ENCODE measurements around the gene LRCOL1.

Gene LRCOL1

GRCh38 chr12:132562489-132563021, 47.8 kb downstream of the LRCOL1 start:
- DNase-seq = no peak

DNA sequence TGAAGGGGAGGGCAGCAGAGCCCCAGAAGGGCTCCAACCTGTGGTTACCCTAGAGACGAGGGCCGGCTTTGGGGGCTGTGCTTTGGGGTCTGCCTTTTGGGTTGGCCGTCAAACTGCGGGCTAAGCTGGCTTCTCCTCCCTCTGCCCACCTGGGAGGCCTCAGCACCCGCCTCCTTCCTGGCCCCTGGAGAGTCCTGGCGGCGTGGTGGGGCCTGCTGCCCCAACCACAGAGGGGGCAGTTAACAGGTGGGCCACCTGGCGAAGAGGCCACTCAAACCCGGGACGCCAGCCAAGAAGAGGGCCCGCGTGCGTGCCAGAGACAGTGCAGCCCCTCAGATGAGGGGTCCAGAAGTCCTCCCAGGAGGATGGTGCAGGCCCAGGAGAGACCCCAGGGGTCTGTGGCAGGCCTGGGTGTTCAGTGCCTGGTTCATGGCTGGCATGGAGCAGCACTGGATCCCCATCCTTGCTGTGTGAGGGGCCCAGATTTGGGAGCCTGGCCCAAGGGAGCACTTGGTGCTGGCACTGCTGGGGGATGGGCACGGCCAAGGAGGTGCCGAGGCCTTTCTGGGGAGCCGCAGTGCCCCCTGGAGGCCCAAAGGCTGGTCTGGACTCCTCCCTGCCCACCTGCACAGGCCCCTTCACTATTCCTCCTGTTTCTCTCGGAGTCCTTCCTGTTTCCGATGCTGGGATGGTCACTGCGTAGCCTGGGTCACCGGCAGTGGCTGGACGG, 48.8 kb downstream of the LRCOL1 start:
- DNase-seq = no peak

- DNase-seq = peak; percentile 66
Measured at GRCh38 chr12:132560614-132561426, 49.6 kb downstream of the LRCOL1 start.

- DNase-seq = no peak
Measured at GRCh38 chr12:132560364-132560613, 50.1 kb downstream of the LRCOL1 start.

GRCh38 chr12:132559652-132560363, 50.6 kb downstream of the LRCOL1 start:
- peak; percentile 55 for DNase-seq

DNA sequence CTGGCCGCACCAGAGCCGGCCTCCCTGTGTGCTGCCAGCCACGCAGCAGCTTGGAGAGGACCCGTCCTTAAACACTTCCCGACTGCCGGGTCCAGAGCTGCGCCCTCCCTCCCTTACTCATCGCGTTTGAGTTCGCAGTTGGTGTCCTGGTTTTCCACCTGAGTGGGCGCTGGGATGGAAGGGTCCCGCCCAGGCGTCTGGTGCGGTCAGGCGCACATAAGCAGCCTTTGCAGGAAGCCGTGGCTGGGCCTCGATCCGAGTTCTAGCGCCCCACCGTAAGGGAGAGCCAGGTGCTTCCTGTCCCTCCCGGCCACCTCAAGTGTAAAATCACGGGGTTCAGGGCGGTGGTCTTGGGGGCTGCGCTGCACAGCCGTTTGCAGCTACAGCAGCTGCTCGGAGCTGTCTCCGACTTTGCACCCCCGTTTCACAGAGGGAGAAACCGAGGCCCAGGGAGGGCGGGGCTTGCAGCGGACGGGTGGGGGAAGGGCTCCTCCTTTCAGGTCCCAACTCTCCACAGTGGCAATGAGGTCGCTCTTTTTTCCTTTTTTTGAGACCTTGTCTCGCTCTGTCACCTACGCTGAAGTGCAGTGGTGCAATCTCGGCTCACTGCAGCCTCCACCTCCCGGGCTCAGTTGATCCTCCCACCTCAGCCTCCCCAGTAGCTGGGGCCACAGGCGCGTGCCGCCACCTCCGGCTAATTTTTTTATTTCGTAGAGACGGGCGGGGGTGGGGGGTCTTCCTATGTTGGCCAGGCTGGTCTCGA, 51.3 kb downstream of the LRCOL1 start:
- DNase-seq = no peak

- no peak for DNase-seq
Measured at GRCh38 chr12:132558042-132558856, 52.1 kb downstream of the LRCOL1 start.

GRCh38 chr12:132557291-132558015, 52.9 kb downstream of the LRCOL1 start:
- no peak for DNase-seq

- no peak for DNase-seq
Measured at GRCh38 chr12:132556801-132557200, 53.6 kb downstream of the LRCOL1 start.

- no peak for DNase-seq
Measured at GRCh38 chr12:132556216-132556615, 54.2 kb downstream of the LRCOL1 start.

DNA sequence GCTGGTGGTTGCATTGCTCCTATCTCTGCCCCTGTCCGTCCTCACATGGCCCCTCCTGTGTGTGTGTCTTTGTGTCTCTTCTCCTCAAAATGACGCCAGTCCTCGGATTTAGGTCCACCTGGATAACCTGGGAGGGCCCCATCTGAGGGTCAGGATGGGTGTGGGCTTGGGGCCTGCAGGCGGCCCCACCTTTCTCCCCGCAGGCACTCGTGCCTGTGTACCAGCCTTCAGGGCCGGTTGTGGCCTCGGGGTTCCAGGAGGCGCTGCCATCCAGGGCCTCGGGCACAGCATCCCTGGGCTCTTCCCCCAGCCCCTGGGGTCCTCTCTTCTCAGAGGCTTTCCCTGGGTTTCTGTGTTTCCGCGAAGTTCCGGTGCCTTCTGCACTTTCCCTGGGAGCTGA, 54.7 kb downstream of the LRCOL1 start:
- no peak for DNase-seq

DNA sequence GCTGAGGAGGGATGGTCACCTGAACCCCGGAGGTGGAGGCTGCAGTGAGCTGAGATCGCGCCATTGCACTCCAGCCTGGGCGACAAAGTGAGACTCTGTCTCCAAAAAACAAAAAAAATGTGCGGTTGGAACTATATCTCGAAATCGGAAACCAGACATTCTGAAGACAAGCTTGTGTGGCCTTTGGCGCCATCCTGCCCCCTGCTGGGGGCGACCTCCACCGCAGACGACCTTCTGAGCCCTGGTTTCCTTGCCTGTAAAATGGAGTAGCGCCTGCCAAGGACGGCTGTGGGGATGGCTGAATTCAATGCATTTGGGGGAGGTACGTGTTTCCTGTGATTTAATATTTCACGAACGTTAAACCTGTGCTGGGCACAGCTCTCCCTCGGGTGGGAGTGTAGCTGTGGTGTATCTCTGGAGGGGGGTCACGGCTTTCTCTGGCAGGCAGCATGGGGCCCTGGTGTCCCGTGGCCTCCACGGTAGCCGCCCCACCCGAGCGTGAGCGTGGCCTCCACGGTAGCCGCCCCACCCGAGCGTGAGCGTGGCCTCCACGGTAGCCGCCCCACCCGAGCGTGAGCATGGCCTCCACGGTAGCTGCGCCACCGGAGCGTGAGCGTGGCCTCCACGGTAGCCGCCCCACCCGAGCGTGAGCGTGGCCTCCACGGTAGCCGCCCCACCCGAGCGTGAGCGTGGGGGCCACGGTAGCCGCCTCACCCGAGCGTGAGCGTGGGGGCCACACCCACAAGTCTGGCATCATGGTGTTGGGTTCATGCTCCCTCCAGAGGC, 55.3 kb downstream of the LRCOL1 start:
- no peak for DNase-seq

Data from EL (cell line).